Measurements from ENCODE around the gene MSH4. TPM values are rescaled to one million over a fixed set of nuclear protein-coding genes. Genes with fewer than 3 reads are reported as not detected.
A peak's percentile ranks its signal among the peaks of the same experiment; 100 is the strongest.
"Not testable (repeated sequence)": the region's sequence is repeated elsewhere in the genome, so short reads cannot be mapped to it uniquely, and the experiment has no call there.

Gene MSH4
- under 1 TPM; 0.11 to 0.51 (median 0.22) TPM for total RNA-seq

- Histone ChIP-seq H3K4me3 (no peak within 1 kb of the TSS), H3K4me1 (replicated peaks in 1 of 2) (peaks cover 0 to 2% of the 10 kb centered on the region in 2 donors), H3K27ac (no peak within 1 kb of the TSS)
- in situ Hi-C loops (cut with MboI; ENCODE audit: low pct_unique_long_range_greater_than_20kb in 2 of 9, low sequenced_read_pairs in 9 of 9, unreplicated experiment in 9 of 9), result no loop called here
- 68 to 100% (median 93%) methylated on average over 1 to 18 of the region's 34 CpGs; no CpG with 5 or more reads in 3 of the 10 experiments for WGBS, 10 experiments
- peak; percentile 7 to 43 (median 20) for ATAC-seq (replicated peaks in 6 of 8)
Observed at GRCh38 chr1:75796376-75797272, at the start of gene MSH4. Gene MSH4, plus strand, starts transcription at chr1:75796882. Its CDS starts 104 bp downstream, at chr1:75796986.

- in situ Hi-C loops (cut with MboI; ENCODE audit: low pct_unique_long_range_greater_than_20kb in 2 of 9, low sequenced_read_pairs in 9 of 9, unreplicated experiment in 9 of 9); H3K27ac ChIP-seq; ATAC-seq (replicated peaks in 6 of 8); H3K4me1 ChIP-seq (replicated peaks in 1 of 2); H3K4me3 ChIP-seq: not testable (repeated sequence)
Observed at GRCh38 chr1:75757210-75757609, 39.5 kb upstream of the MSH4 start.

DNA sequence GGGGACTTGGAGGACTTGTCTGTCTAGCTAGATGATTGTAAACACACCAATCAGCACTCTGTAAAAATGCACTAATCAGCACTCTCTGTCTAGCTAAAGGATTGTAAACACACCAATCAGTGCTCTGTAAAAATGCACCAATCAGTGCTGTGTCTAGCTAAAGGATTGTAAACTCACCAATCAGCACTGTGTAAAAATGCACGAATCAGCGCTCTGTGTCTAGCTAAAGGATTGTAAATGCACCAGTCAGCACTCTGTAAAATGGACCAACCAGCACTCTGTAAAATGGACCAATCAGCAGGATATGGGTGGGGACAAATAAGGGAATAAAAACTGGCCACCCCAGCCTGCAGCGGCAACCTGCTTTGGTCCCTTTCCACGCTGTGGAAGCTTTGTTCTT lies 38.1 kb upstream of the MSH4 start:
- H3K27ac ChIP-seq; H3K4me3 ChIP-seq; in situ Hi-C loops (cut with MboI; ENCODE audit: low pct_unique_long_range_greater_than_20kb in 2 of 9, low sequenced_read_pairs in 9 of 9, unreplicated experiment in 9 of 9); ATAC-seq (replicated peaks in 6 of 8); H3K4me1 ChIP-seq (replicated peaks in 1 of 2): not testable (repeated sequence)
- 69 to 96% (median 83%) methylated on average over 2 to 4 of the region's 4 CpGs; no CpG with 5 or more reads in 3 of the 10 experiments for WGBS, 10 experiments

- H3K4me1 ChIP-seq (replicated peaks in 1 of 2), result no peaks in the 10 kb centered on the region
- WGBS, 10 experiments, result 60 to 100% (median 80%) methylated on average over 1 of the region's 1 CpG; no CpG with 5 or more reads in 7 of the 10 experiments
- in situ Hi-C loops (cut with MboI; ENCODE audit: low pct_unique_long_range_greater_than_20kb in 2 of 9, low sequenced_read_pairs in 9 of 9, unreplicated experiment in 9 of 9), result no loop called here
- no peak overlapping the region for H3K27ac ChIP-seq
- no peak overlapping the region for H3K4me3 ChIP-seq
- no peak for ATAC-seq (replicated peaks in 6 of 8)
Observed at GRCh38 chr1:75764057-75764655, 32.5 kb upstream of the MSH4 start.

GRCh38 chr1:75765697-75766355 lies 30.9 kb upstream of the MSH4 start:
- peak in 3 of 8 experiments; percentile 61 to 95 (median 94) for ATAC-seq (replicated peaks in 6 of 8)
- WGBS, 10 experiments, result 0 to 100% (median 91%) methylated on average over 1 of the region's 1 CpG; no CpG with 5 or more reads in 3 of the 10 experiments
- Histone ChIP-seq H3K27ac (no peak overlapping the region), H3K4me1 (replicated peaks in 1 of 2) (no peaks in the 10 kb centered on the region), H3K4me3 (no peak overlapping the region)
- in situ Hi-C loops (cut with MboI; ENCODE audit: low pct_unique_long_range_greater_than_20kb in 2 of 9, low sequenced_read_pairs in 9 of 9, unreplicated experiment in 9 of 9), result no loop called here

- H3K4me1 ChIP-seq (replicated peaks in 1 of 2), result no peaks in the 10 kb centered on the region
- no peak overlapping the region for H3K4me3 ChIP-seq
- 80 to 100% (median 100%) methylated on average over 1 of the region's 1 CpG; no CpG with 5 or more reads in 2 of the 10 experiments for WGBS, 10 experiments
- in situ Hi-C loops (cut with MboI; ENCODE audit: low pct_unique_long_range_greater_than_20kb in 2 of 9, low sequenced_read_pairs in 9 of 9, unreplicated experiment in 9 of 9), result no loop called here
- no peak overlapping the region for H3K27ac ChIP-seq
- ATAC-seq (replicated peaks in 6 of 8), result no peak
Observed at GRCh38 chr1:75768016-75768415, 28.7 kb upstream of the MSH4 start.

GRCh38 chr1:75770761-75771160 lies 25.9 kb upstream of the MSH4 start:
- Histone ChIP-seq H3K4me1 (replicated peaks in 1 of 2) (no peaks in the 10 kb centered on the region), H3K4me3 (no peak overlapping the region), H3K27ac (no peak overlapping the region)
- peak in 3 of 8 experiments; percentile 86 to 96 (median 87) for ATAC-seq (replicated peaks in 6 of 8)
- WGBS, 10 experiments, result 0 to 70% (median 22%) methylated on average over 1 of the region's 1 CpG; no CpG with 5 or more reads in 2 of the 10 experiments
- in situ Hi-C loops (cut with MboI; ENCODE audit: low pct_unique_long_range_greater_than_20kb in 2 of 9, low sequenced_read_pairs in 9 of 9, unreplicated experiment in 9 of 9), result no loop called here

GRCh38 chr1:75771978-75772377 lies 24.7 kb upstream of the MSH4 start:
- no peaks in the 10 kb centered on the region for H3K4me1 ChIP-seq (replicated peaks in 1 of 2)
- in situ Hi-C loops (cut with MboI; ENCODE audit: low pct_unique_long_range_greater_than_20kb in 2 of 9, low sequenced_read_pairs in 9 of 9, unreplicated experiment in 9 of 9), result no loop called here

GRCh38 chr1:75777812-75778211 lies 18.9 kb upstream of the MSH4 start:
- H3K4me3 ChIP-seq; in situ Hi-C loops (cut with MboI; ENCODE audit: low pct_unique_long_range_greater_than_20kb in 2 of 9, low sequenced_read_pairs in 9 of 9, unreplicated experiment in 9 of 9); H3K4me1 ChIP-seq (replicated peaks in 1 of 2); ATAC-seq (replicated peaks in 6 of 8); H3K27ac ChIP-seq: not testable (repeated sequence)
- WGBS, 10 experiments, result 48 to 100% (median 89%) methylated on average over 2 to 4 of the region's 4 CpGs; no CpG with 5 or more reads in 6 of the 10 experiments

More at GRCh38 chr1:75771978-75772377, 24.7 kb upstream of the MSH4 start:
- WGBS, 10 experiments, result 22 to 87% (median 63%) methylated on average over 3 of the region's 3 CpGs
- Histone ChIP-seq H3K4me3 (no peak overlapping the region), H3K27ac (no peak overlapping the region)
- peak in 1 of 8 experiments; percentile 25 for ATAC-seq (replicated peaks in 6 of 8)

DNA sequence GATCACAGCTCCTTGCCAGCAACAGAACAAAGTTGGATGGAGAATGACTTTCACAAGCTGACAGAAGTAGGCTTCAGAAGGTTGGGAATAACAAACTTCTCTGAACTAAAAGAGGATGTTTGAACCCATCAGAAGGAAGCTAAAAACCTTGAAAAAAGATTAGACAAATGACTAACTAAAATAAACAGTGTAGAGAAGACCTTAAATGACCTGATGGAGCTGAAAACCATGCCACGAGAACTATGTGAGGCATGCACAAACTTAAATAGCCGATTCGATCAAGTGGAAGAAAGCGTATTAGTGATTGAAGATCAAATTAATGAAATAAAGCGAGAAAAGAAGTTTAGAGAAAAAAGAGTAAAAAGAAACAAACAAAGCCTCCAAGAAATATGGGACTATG lies 18.0 kb upstream of the MSH4 start:
- ATAC-seq (replicated peaks in 6 of 8); in situ Hi-C loops (cut with MboI; ENCODE audit: low pct_unique_long_range_greater_than_20kb in 2 of 9, low sequenced_read_pairs in 9 of 9, unreplicated experiment in 9 of 9); H3K4me1 ChIP-seq (replicated peaks in 1 of 2); H3K27ac ChIP-seq; H3K4me3 ChIP-seq: not testable (repeated sequence)
- 83 to 95% (median 92%) methylated on average over 5 of the region's 5 CpGs for WGBS, 10 experiments

- H3K4me1 ChIP-seq (replicated peaks in 1 of 2); H3K4me3 ChIP-seq; H3K27ac ChIP-seq; in situ Hi-C loops (cut with MboI; ENCODE audit: low pct_unique_long_range_greater_than_20kb in 2 of 9, low sequenced_read_pairs in 9 of 9, unreplicated experiment in 9 of 9); ATAC-seq (replicated peaks in 6 of 8): not testable (repeated sequence)
- WGBS, 10 experiments, result 20 to 92% (median 70%) methylated on average over 1 to 4 of the region's 4 CpGs
Observed at GRCh38 chr1:75780183-75780582, 16.5 kb upstream of the MSH4 start.

DNA sequence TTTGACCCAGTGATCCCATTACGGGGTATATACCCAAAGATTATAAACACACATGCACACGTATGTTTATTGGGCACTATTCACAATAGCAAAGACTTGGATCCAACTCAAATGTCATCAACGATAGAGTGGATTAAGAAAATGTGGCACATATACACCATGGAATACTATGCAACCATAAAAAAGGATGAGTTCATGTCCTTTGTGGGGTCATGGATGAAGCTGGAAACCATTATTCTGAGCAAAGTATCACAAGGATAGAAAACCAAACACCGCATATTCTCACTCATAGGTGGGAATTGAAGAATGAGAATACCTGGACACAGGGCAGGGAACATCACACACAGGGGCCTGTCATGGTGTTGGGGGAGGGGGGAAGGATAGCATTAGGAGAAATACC lies 12.8 kb upstream of the MSH4 start:
- ATAC-seq (replicated peaks in 6 of 8); H3K4me3 ChIP-seq; H3K27ac ChIP-seq; in situ Hi-C loops (cut with MboI; ENCODE audit: low pct_unique_long_range_greater_than_20kb in 2 of 9, low sequenced_read_pairs in 9 of 9, unreplicated experiment in 9 of 9): not testable (repeated sequence)
- H3K4me1 ChIP-seq (replicated peaks in 1 of 2), result peaks cover 11 to 24% of the 10 kb centered on the region in 2 donors
- WGBS, 10 experiments, result 67 to 100% (median 94%) methylated on average over 1 to 4 of the region's 4 CpGs

All from motor neuron (in vitro differentiated cells).